Small intestine (tissue), 7 donors: Measurements from ENCODE around the gene RNF207. TPM values are rescaled to one million over a fixed set of nuclear protein-coding genes. Genes with fewer than 3 reads are reported as not detected.
A peak's percentile ranks its signal among the peaks of the same experiment; 100 is the strongest.

ENCODE experiments used
- DNase-seq, 2 donors: peaks; one replicate each; pipeline versions ENCODE4 v3.0.0 to v3.0.0-alpha.2; 2013
- FAIRE-seq: peaks from 2 replicates; lab custom pipeline; 2012; peaks lifted over from hg19 to GRCh38; lab: Jason Lieb, UNC
- H3K27ac ChIP-seq, 3 donors: one replicate each; pipeline ENCODE4 v1.5.1; 2013; ENCODE audit warnings: low read length in 2 of 3, mild to moderate bottlenecking in 2 of 3, control low read depth in 1 of 3, inconsistent platforms in 1 of 3, low read depth in 1 of 3, moderate library complexity in 1 of 3
- H3K27me3 ChIP-seq, 3 donors: one replicate each; pipeline ENCODE4 v1.6.1; 2013; ENCODE audit warnings: low read length in 3 of 3, inconsistent platforms in 1 of 3; ENCODE audit not compliant: control insufficient read depth in 3 of 3, insufficient read depth in 3 of 3
- H3K36me3 ChIP-seq, 3 donors: one replicate each; pipeline ENCODE4 v1.6.1; 2013; ENCODE audit warnings: low read length in 3 of 3, inconsistent platforms in 1 of 3, low read depth in 1 of 3, mild to moderate bottlenecking in 1 of 3, moderate library complexity in 1 of 3; ENCODE audit not compliant: control insufficient read depth in 3 of 3, insufficient read depth in 2 of 3
- H3K4me1 ChIP-seq, 3 donors: one replicate each; pipeline ENCODE4 v1.6.1; 2013; ENCODE audit warnings: low read length in 2 of 3, inconsistent platforms in 1 of 3, low read depth in 1 of 3, mild to moderate bottlenecking in 1 of 3, moderate library complexity in 1 of 3; ENCODE audit not compliant: control insufficient read depth in 3 of 3, insufficient read depth in 2 of 3
- H3K4me3 ChIP-seq, 3 donors: one replicate each; pipeline ENCODE4 v1.5.1; 2013; ENCODE audit warnings: low read length in 3 of 3, control low read depth in 1 of 3, inconsistent platforms in 1 of 3, low read depth in 1 of 3, mild to moderate bottlenecking in 1 of 3, moderate library complexity in 1 of 3
- H3K9me3 ChIP-seq, 2 donors: one replicate each; pipeline ENCODE4 v1.6.1; 2013; ENCODE audit warnings: low read depth in 1 of 2, low read length in 1 of 2; ENCODE audit not compliant: control insufficient read depth in 2 of 2, insufficient read depth in 1 of 2
- WGBS, 3 donors: extraction: QIAGEN DNeasy Blood & Tissue Kit; methylation state at CpG; one replicate each; pipeline ENCODE4 v1.1.7; 2013; 5-methylcytosine and 5-hydroxymethylcytosine counted together
- polyA plus RNA-seq, 4 donors: library from polyadenylated mRNA; stranded (reverse) in 3 of 4; unstranded in 1 of 4; fragments of 200-250 nt in 3 of 4; fragments of 120-200 nt in 1 of 4; gene quantifications; one replicate each; pipeline versions ENCODE4 v1.2.1 to v1.2.3, GENCODE V29; 2013
- donor health status: healthy with polysubstance abuse.
- donor health status: control.
- donor health status: control.
- donor health status: Bipolar disorder and iron deficiency.
- donor health status: healthy.

RNF207 gene
- polyA plus RNA-seq, 4 donors, result 5.1 to 40.0 (median 17.6) TPM

GRCh38 chr1:6178751-6179563 lies 27.0 kb upstream of the RNF207 start:
- 4 to 7% (median 5%) methylated on average over 27 to 51 of the region's 51 CpGs for WGBS, 3 donors
- no peak overlapping the region for H3K27ac ChIP-seq
- FAIRE-seq (no peak), DNase-seq (no peak)
- no peaks in the 10 kb centered on the region for H3K4me1 ChIP-seq
- H3K4me3 ChIP-seq, result peak overlapping the region in 1 of 3 donors; percentile 3
- peaks cover 22 to 54% (median 25%) of the 10 kb centered on the region in 3 donors for H3K27me3 ChIP-seq
- no peaks in the 10 kb centered on the region for H3K9me3 ChIP-seq
- no peaks in the 10 kb centered on the region for H3K36me3 ChIP-seq

- Histone ChIP-seq H3K36me3 (peaks cover 0 to 4% (median 0%) of the 10 kb centered on the region in 3 donors), H3K9me3 (no peaks in the 10 kb centered on the region), H3K4me1 (no peaks in the 10 kb centered on the region), H3K27me3 (peaks cover 22 to 54% (median 25%) of the 10 kb centered on the region in 3 donors), H3K27ac (no peak overlapping the region), H3K4me3 (peak overlapping the region in 1 of 3 donors; percentile 24)
- WGBS, 3 donors, result 0 to 4% (median 2%) methylated on average over 2 to 92 of the region's 92 CpGs
- DNase-seq, result no peak
- FAIRE-seq, result no peak
These were observed 26.2 kb upstream of the RNF207 start for GRCh38 chr1:6179564-6180175.

GRCh38 chr1:6180268-6180706 lies 25.6 kb upstream of the RNF207 start, which contains the start of gene CHD5:
CHD5 (minus strand) TSS chr1:6180321; CDS start chr1:6180023, 298 bp downstream.
- DNase-seq, result no peak
- peak within 1 kb of the TSS in 1 of 3 donors; percentile 24 for H3K4me3 ChIP-seq

GRCh38 chr1:6180707-6181311 lies 25.1 kb upstream of the RNF207 start:
- peaks cover 0 to 9% (median 3%) of the 10 kb centered on the region in 3 donors for H3K36me3 ChIP-seq
- no peaks in the 10 kb centered on the region for H3K4me1 ChIP-seq
- WGBS, 3 donors, result 4 to 6% (median 5%) methylated on average over 35 to 36 of the region's 36 CpGs
- no peak overlapping the region for H3K4me3 ChIP-seq
- no peaks in the 10 kb centered on the region for H3K9me3 ChIP-seq
- FAIRE-seq (no peak), DNase-seq (no peak)
- H3K27me3 ChIP-seq, result peaks cover 20 to 54% (median 22%) of the 10 kb centered on the region in 3 donors
- no peak overlapping the region for H3K27ac ChIP-seq

More at GRCh38 chr1:6180268-6180706, 25.6 kb upstream of the RNF207 start, which contains the start of gene CHD5:
- no peak for FAIRE-seq
- 1 to 4% (median 4%) methylated on average over 17 to 57 of the region's 57 CpGs for WGBS, 3 donors
- Histone ChIP-seq H3K4me1 (no peaks in the 10 kb centered on the region), H3K9me3 (no peaks in the 10 kb centered on the region), H3K36me3 (peaks cover 0 to 4% (median 0%) of the 10 kb centered on the region in 3 donors), H3K27me3 (peaks cover 22 to 54% (median 24%) of the 10 kb centered on the region in 3 donors), H3K27ac (no peak within 1 kb of the TSS)

- Histone ChIP-seq H3K4me1 (no peaks in the 10 kb centered on the region), H3K4me3 (no peak overlapping the region), H3K27me3 (peaks cover 20 to 49% (median 22%) of the 10 kb centered on the region in 3 donors), H3K36me3 (peaks cover 0 to 10% (median 5%) of the 10 kb centered on the region in 3 donors), H3K27ac (no peak overlapping the region), H3K9me3 (no peaks in the 10 kb centered on the region)
- 11 to 12% (median 11%) methylated on average over 10 of the region's 10 CpGs for WGBS, 3 donors
- DNase-seq (no peak), FAIRE-seq (no peak)
These were observed 24.6 kb upstream of the RNF207 start for GRCh38 chr1:6181347-6181770.

GRCh38 chr1:6183520-6183989 lies 22.4 kb upstream of the RNF207 start:
- no peak for FAIRE-seq
- no peak for DNase-seq
- Histone ChIP-seq H3K36me3 (peaks cover 0 to 26% (median 7%) of the 10 kb centered on the region in 3 donors), H3K4me1 (no peaks in the 10 kb centered on the region), H3K9me3 (no peaks in the 10 kb centered on the region), H3K27me3 (peaks cover 8 to 27% (median 15%) of the 10 kb centered on the region in 3 donors), H3K27ac (no peak overlapping the region), H3K4me3 (no peak overlapping the region)
- 40 to 60% (median 52%) methylated on average over 6 of the region's 6 CpGs for WGBS, 3 donors

GRCh38 chr1:6184083-6184783 lies 21.7 kb upstream of the RNF207 start:
- WGBS, 3 donors, result 79 to 83% (median 83%) methylated on average over 13 of the region's 13 CpGs
- DNase-seq (no peak), FAIRE-seq (no peak)
- Histone ChIP-seq H3K4me1 (no peaks in the 10 kb centered on the region), H3K27me3 (peaks cover 5 to 20% (median 10%) of the 10 kb centered on the region in 3 donors), H3K27ac (no peak overlapping the region), H3K9me3 (no peaks in the 10 kb centered on the region), H3K4me3 (no peak overlapping the region), H3K36me3 (peaks cover 0 to 29% (median 9%) of the 10 kb centered on the region in 3 donors)
